A549 (cell line): ENCODE measurements around the gene NNAT. TPM values are rescaled to one million over a fixed set of nuclear protein-coding genes. Genes with fewer than 3 reads are reported as not detected.

Source experiments
- ATAC-seq, 2 experiments: fragments of 200-7000 bp in 1 of 2; fragments of >200 bp in 1 of 2; cut with Nextera tagmentation in 1 of 2; cut with Tn5 transposase in 1 of 2; 3 replicates each; pipeline versions ENCODE4 v1.8.0 to v1.9.1; 2018 to 2020; ENCODE audit warnings: mild to moderate bottlenecking in 1 of 2, moderate library complexity in 1 of 2
- CTCF ChIA-PET: fragments of 300-600 bp; sonication (Branson Sonifier 250); formaldehyde crosslinking; extraction: SDS; loops from one replicate; lab custom pipeline; 2021; ENCODE audit warnings: antibody characterized with exemption, inconsistent platforms; lab: Yijun Ruan, JAX
- POLR2A ChIA-PET: fragments of 350-600 bp; formaldehyde crosslinking; extraction: SDS; loops from one replicate; lab custom pipeline; 2021; ENCODE audit warnings: antibody characterized with exemption, inconsistent platforms; lab: Yijun Ruan, JAX
- DNase-seq, 2 experiments: peaks; one replicate each; pipeline versions ENCODE4 v3.0.0 to v3.0.0-alpha.2; 2011 to 2016; ENCODE audit warnings: low read depth in 1 of 2, low spot score in 1 of 2
- FAIRE-seq: peaks from 2 replicates; lab custom pipeline; 2011; peaks lifted over from hg19 to GRCh38; lab: Jason Lieb, UNC
- H3K27ac ChIP-seq, 2 experiments: fragments of >200 bp; sonication (Bioruptor Twin); formaldehyde crosslinking; 3 replicates each; pipeline ENCODE4 v1.5.1; 2016 to 2017
- H3K4me1 ChIP-seq: fragments of >200 bp; sonication (Bioruptor Twin); formaldehyde crosslinking; 3 replicates; pipeline ENCODE4 v1.6.1; 2016
- H3K4me2 ChIP-seq: fragments of >200 bp; sonication (Bioruptor Twin); formaldehyde crosslinking; 3 replicates; pipeline ENCODE4 v1.6.1; 2016
- H3K4me3 ChIP-seq: fragments of >200 bp; sonication (Bioruptor Twin); formaldehyde crosslinking; 3 replicates; pipeline ENCODE4 v1.5.1; 2016
- H3K9me3 ChIP-seq: fragments of >200 bp; sonication (Bioruptor Twin); formaldehyde crosslinking; 3 replicates; pipeline ENCODE4 v1.6.1; 2016
- BCL3 ChIP-seq: fragments of >200 bp; sonication (Bioruptor Twin); formaldehyde crosslinking; IDR thresholded peaks from 3 replicates; pipeline ENCODE4 v1.6.1; 2016
- BHLHE40 ChIP-seq: IDR thresholded peaks from 2 replicates; pipeline ENCODE4 v1.6.1; 2012; ENCODE audit warnings: low read depth, low read length, inconsistent platforms
- CBX2 ChIP-seq: fragments of 200-600 bp; sonication (generic); IDR thresholded peaks from 2 replicates; pipeline ENCODE4 v1.6.1; 2016; ENCODE audit warnings: low read depth, mild to moderate bottlenecking, borderline replicate concordance
- CEBPB ChIP-seq, 2 experiments: fragments of >200 bp in 1 of 2; sonication (Bioruptor Twin) in 1 of 2; formaldehyde crosslinking in 1 of 2; IDR thresholded peaks; 2 replicates each; pipeline ENCODE4 v1.6.1; 2012 to 2016
- CHD4 ChIP-seq: fragments of 200-600 bp; sonication (generic); IDR thresholded peaks from 2 replicates; pipeline ENCODE4 v1.6.1; 2016; ENCODE audit warnings: antibody characterized with exemption, mild to moderate bottlenecking, borderline replicate concordance
- E2F6 ChIP-seq: IDR thresholded peaks from 2 replicates; pipeline ENCODE4 v1.6.1; 2012; ENCODE audit warnings: low read depth, borderline replicate concordance
- EHF ChIP-seq: fragments of 250-450 bp; sonication (Bioruptor Pico); IDR thresholded peaks from 2 replicates; pipeline ENCODE4 v1.5.0; 2020; ENCODE audit warnings: mild to moderate bottlenecking
- FOSB ChIP-seq: fragments of 250-450 bp; sonication (Bioruptor Pico); IDR thresholded peaks from 2 replicates; pipeline ENCODE4 v1.5.0; 2020; ENCODE audit warnings: mild to moderate bottlenecking, moderate library complexity
- FOSL2 ChIP-seq, 2 experiments: fragments of 450-650 bp in 1 of 2; fragments of >200 bp in 1 of 2; sonication (Bioruptor Twin) in 1 of 2; formaldehyde crosslinking; IDR thresholded peaks; 2 replicates each; pipeline versions ENCODE4 v1.5.0 to v1.6.1; 2016 to 2020; ENCODE audit warnings: mild to moderate bottlenecking in 1 of 2, moderate library complexity in 1 of 2
- NFE2L2 ChIP-seq: fragments of 150-350 bp; conservative IDR thresholded peaks from 2 replicates; pipeline ENCODE4 v1.6.1; 2014; ENCODE audit warnings: low read length
- PBX3 ChIP-seq: IDR thresholded peaks from 2 replicates; pipeline ENCODE4 v1.6.1; 2012
- PHF8 ChIP-seq: fragments of 200-600 bp; sonication (generic); IDR thresholded peaks from 2 replicates; pipeline ENCODE4 v1.6.1; 2016; ENCODE audit warnings: low read depth, mild to moderate bottlenecking, antibody characterized with exemption, moderate library complexity, borderline replicate concordance
- POLR2AphosphoS2 ChIP-seq: conservative IDR thresholded peaks from 2 replicates; pipeline ENCODE4 v1.6.1; 2012; ENCODE audit warnings: low read length, improper control_type of control experiment, inconsistent platforms
- RCOR1 ChIP-seq: fragments of 150-350 bp; IDR thresholded peaks from 2 replicates; pipeline ENCODE4 v1.6.1; 2014; ENCODE audit warnings: antibody characterized with exemption, low read length, low read depth
- RNF2 ChIP-seq: fragments of 200-600 bp; sonication (generic); IDR thresholded peaks from 2 replicates; pipeline ENCODE4 v1.6.1; 2016; ENCODE audit warnings: low read depth, mild to moderate bottlenecking, antibody characterized with exemption, moderate library complexity, borderline replicate concordance
- SREBF2 ChIP-seq: fragments of 450-650 bp; IDR thresholded peaks from 2 replicates; pipeline ENCODE4 v1.6.1; 2014; ENCODE audit warnings: mild to moderate bottlenecking, moderate library complexity
- TFCP2L1 ChIP-seq: fragments of 250-450 bp; sonication (Bioruptor Pico); IDR thresholded peaks from 2 replicates; pipeline ENCODE4 v1.5.0; 2021; ENCODE audit warnings: mild to moderate bottlenecking
- TP53 ChIP-seq: fragments of 250-450 bp; sonication (Bioruptor Pico); IDR thresholded peaks from 2 replicates; pipeline ENCODE4 v1.5.0; 2021; ENCODE audit warnings: mild to moderate bottlenecking, moderate library complexity
- USF2 ChIP-seq: fragments of 450-650 bp; IDR thresholded peaks from 2 replicates; pipeline ENCODE4 v1.6.1; 2014; ENCODE audit warnings: antibody characterized with exemption
- ZFP36 ChIP-seq: fragments of 450-650 bp; IDR thresholded peaks from 2 replicates; pipeline ENCODE4 v1.6.1; 2014; ENCODE audit warnings: borderline replicate concordance; ENCODE audit not compliant: partially characterized antibody
- ZNF302 ChIP-seq: fragments of 250-450 bp; sonication (Bioruptor Pico); IDR thresholded peaks from 2 replicates; pipeline ENCODE4 v1.9.0; 2021; ENCODE audit warnings: inconsistent platforms, mild to moderate bottlenecking, moderate library complexity
- WGBS: methylation state at CpG from one replicate; pipeline ENCODE4 v1.1.6; 2017; ENCODE audit errors: missing lambda C conversion rate; 5-methylcytosine and 5-hydroxymethylcytosine counted together
- polyA plus RNA-seq, 4 experiments: library from polyadenylated mRNA; depleted of rRNA in 3 of 4; stranded (reverse); fragments of >200 nt; fragmentation: RNase III in 1 of 4; extraction: RNeasy Plus Mini Kit Qiagen cat#74134 plus additional on column Dnase treatment in 1 of 4; gene quantifications; 2 replicates in 3 of 4; 3 replicates in 1 of 4; pipeline ENCODE4 v1.2.3, GENCODE V29; 2011 to 2017

The NNAT gene
- polyA plus RNA-seq, 2 of the 4 experiments (the other 2 are of a cell fraction): not detected

- TF ChIP-seq E2F6 (no peak), TFCP2L1 (CRISPR knock-in tag) (no peak), EHF (CRISPR knock-in tag) (no peak), BHLHE40 (no peak), RCOR1 (no peak), BCL3 (no peak), NFE2L2 (no peak), CEBPB (IDR thresholded peaks at IDR 0.05) (no peak), FOSB (no peak)
- no peak for DNase-seq
Observed at GRCh38 chr20:37567331-37567665, 46.2 kb downstream of the NNAT start.

GRCh38 chr20:37567671-37568588 lies 46.9 kb downstream of the NNAT start:
- Histone ChIP-seq H3K27ac (no peak overlapping the region), H3K9me3 (peaks cover 10% of the 10 kb centered on the region; the same call in 2 of the 3 replicates), H3K4me1 (peaks cover 5% of the 10 kb centered on the region; the same call in 1 of the 3 replicates), H3K4me3 (no peak overlapping the region), H3K4me2 (0 out of 3 replicates have a peak overlapping the region, but pooled peaks have one; percentile 27)
- 10% methylated on average over 13 of the region's 13 CpGs for WGBS
- POLR2A ChIA-PET: no interaction called here
- CTCF ChIA-PET: interaction anchor here (0.9 to 4.9 kb wide), 5 partner anchors 13 to 654 kb away, joined by 3 to 51 read pairs (median 3); no protein-coding TSS in a partner anchor
- no peak for FAIRE-seq
- DNase-seq: no peak
- ATAC-seq: no peak
- no peak for TF ChIP-seq CBX2
- no peak for TF ChIP-seq SREBF2
- TF ChIP-seq FOSL2 (IDR thresholded peaks at IDR 0.05): no peak
- no peak for TF ChIP-seq FOSL2 (CRISPR knock-in tag; IDR thresholded peaks at IDR 0.05)
- TF ChIP-seq POLR2AphosphoS2: no peak
- no peak for TF ChIP-seq CHD4
- no peak for TF ChIP-seq ZFP36
- TF ChIP-seq TP53 (CRISPR knock-in tag): no peak
- TF ChIP-seq ZNF302 (CRISPR knock-in tag): no peak
- no peak for TF ChIP-seq NFE2L2
- TF ChIP-seq PBX3: no peak
- TF ChIP-seq USF2: no peak
- no peak for TF ChIP-seq RNF2
- TF ChIP-seq PHF8: no peak

More at GRCh38 chr20:37567331-37567665, 46.2 kb downstream of the NNAT start:
- Histone ChIP-seq H3K27ac (no peak overlapping the region), H3K9me3 (peaks cover 10% of the 10 kb centered on the region; the same call in 2 of the 3 replicates), H3K4me1 (peaks cover 5% of the 10 kb centered on the region; the same call in 1 of the 3 replicates), H3K4me3 (no peak overlapping the region), H3K4me2 (0 out of 3 replicates have a peak overlapping the region, but pooled peaks have one; percentile 27)
- 23% methylated on average over 7 of the region's 7 CpGs for WGBS
- POLR2A ChIA-PET: no interaction called here
- CTCF ChIA-PET: interaction anchor here (0.9 to 4.9 kb wide), 5 partner anchors 23 to 725 kb away, joined by 3 to 51 read pairs (median 3); no protein-coding TSS in a partner anchor
- FAIRE-seq (no peak), ATAC-seq (no peak)
